ENCODE results near the gene CD40.
A peak's percentile ranks its signal among the peaks of the same experiment; 100 is the strongest.

Gene CD40

GRCh38 chr20:46114449-46114848, 3.7 kb upstream of the CD40 start:
- no peak overlapping the region for H3K9ac ChIP-seq (ENCODE audit: low read length)
- no peaks in the 10 kb centered on the region for H3K4me1 ChIP-seq (ENCODE audit: control insufficient read depth, low read depth, low read length)
- H3K27ac ChIP-seq (ENCODE audit: low read length): no peak overlapping the region
- H3K36me3 ChIP-seq (ENCODE audit: control insufficient read depth, low read depth, low read length): no peaks in the 10 kb centered on the region
- no peaks in the 10 kb centered on the region for H3K9me3 ChIP-seq (ENCODE audit: control insufficient read depth, low read depth, low read length)
- H3K4me3 ChIP-seq (ENCODE audit: low read length): no peak overlapping the region
- H3K27me3 ChIP-seq (ENCODE audit: control insufficient read depth, insufficient read depth, low read length): no peaks in the 10 kb centered on the region

GRCh38 chr20:46118481-46119020, 437 bp downstream of the CD40 start:
- H3K27ac ChIP-seq (ENCODE audit: low read length): no peak overlapping the region
- H3K9ac ChIP-seq (ENCODE audit: low read length): no peak overlapping the region
- peak overlapping the region; percentile 34 for H3K4me3 ChIP-seq (ENCODE audit: low read length)
- no peaks in the 10 kb centered on the region for H3K4me1 ChIP-seq (ENCODE audit: control insufficient read depth, low read depth, low read length)
- H3K36me3 ChIP-seq (ENCODE audit: control insufficient read depth, low read depth, low read length): no peaks in the 10 kb centered on the region
- H3K27me3 ChIP-seq (ENCODE audit: control insufficient read depth, insufficient read depth, low read length): no peaks in the 10 kb centered on the region
- H3K9me3 ChIP-seq (ENCODE audit: control insufficient read depth, low read depth, low read length): no peaks in the 10 kb centered on the region

GRCh38 chr20:46119028-46119546, 973 bp downstream of the CD40 start:
- Histone ChIP-seq H3K9me3 (ENCODE audit: control insufficient read depth, low read depth, low read length) (no peaks in the 10 kb centered on the region), H3K27ac (ENCODE audit: low read length) (no peak overlapping the region), H3K4me1 (ENCODE audit: control insufficient read depth, low read depth, low read length) (no peaks in the 10 kb centered on the region), H3K36me3 (ENCODE audit: control insufficient read depth, low read depth, low read length) (no peaks in the 10 kb centered on the region), H3K9ac (ENCODE audit: low read length) (no peak overlapping the region), H3K27me3 (ENCODE audit: control insufficient read depth, insufficient read depth, low read length) (no peaks in the 10 kb centered on the region), H3K4me3 (ENCODE audit: low read length) (no peak overlapping the region)

GRCh38 chr20:46119547-46119946, 1.4 kb downstream of the CD40 start:
- H3K9ac ChIP-seq (ENCODE audit: low read length): no peak overlapping the region
- H3K36me3 ChIP-seq (ENCODE audit: control insufficient read depth, low read depth, low read length): no peaks in the 10 kb centered on the region
- no peaks in the 10 kb centered on the region for H3K9me3 ChIP-seq (ENCODE audit: control insufficient read depth, low read depth, low read length)
- H3K4me3 ChIP-seq (ENCODE audit: low read length): no peak overlapping the region
- no peaks in the 10 kb centered on the region for H3K4me1 ChIP-seq (ENCODE audit: control insufficient read depth, low read depth, low read length)
- H3K27me3 ChIP-seq (ENCODE audit: control insufficient read depth, insufficient read depth, low read length): no peaks in the 10 kb centered on the region
- no peak overlapping the region for H3K27ac ChIP-seq (ENCODE audit: low read length)

- no peak overlapping the region for H3K4me3 ChIP-seq (ENCODE audit: low read length)
- H3K36me3 ChIP-seq (ENCODE audit: control insufficient read depth, low read depth, low read length): no peaks in the 10 kb centered on the region
- H3K27me3 ChIP-seq (ENCODE audit: control insufficient read depth, insufficient read depth, low read length): no peaks in the 10 kb centered on the region
- no peaks in the 10 kb centered on the region for H3K4me1 ChIP-seq (ENCODE audit: control insufficient read depth, low read depth, low read length)
- H3K27ac ChIP-seq (ENCODE audit: low read length): no peak overlapping the region
- no peak overlapping the region for H3K9ac ChIP-seq (ENCODE audit: low read length)
- H3K9me3 ChIP-seq (ENCODE audit: control insufficient read depth, low read depth, low read length): no peaks in the 10 kb centered on the region
These were observed 2.0 kb downstream of the CD40 start for GRCh38 chr20:46120136-46120535.

- no peak overlapping the region for H3K4me3 ChIP-seq (ENCODE audit: low read length)
- H3K27ac ChIP-seq (ENCODE audit: low read length): no peak overlapping the region
- no peaks in the 10 kb centered on the region for H3K4me1 ChIP-seq (ENCODE audit: control insufficient read depth, low read depth, low read length)
- H3K9ac ChIP-seq (ENCODE audit: low read length): no peak overlapping the region
- H3K9me3 ChIP-seq (ENCODE audit: control insufficient read depth, low read depth, low read length): no peaks in the 10 kb centered on the region
- no peaks in the 10 kb centered on the region for H3K36me3 ChIP-seq (ENCODE audit: control insufficient read depth, low read depth, low read length)
- no peaks in the 10 kb centered on the region for H3K27me3 ChIP-seq (ENCODE audit: control insufficient read depth, insufficient read depth, low read length)
These were observed 3.2 kb downstream of the CD40 start for GRCh38 chr20:46121184-46121930.

GRCh38 chr20:46122071-46122470, 4.0 kb downstream of the CD40 start:
- Histone ChIP-seq H3K27me3 (ENCODE audit: control insufficient read depth, insufficient read depth, low read length) (no peaks in the 10 kb centered on the region), H3K36me3 (ENCODE audit: control insufficient read depth, low read depth, low read length) (no peaks in the 10 kb centered on the region), H3K4me3 (ENCODE audit: low read length) (no peak overlapping the region), H3K4me1 (ENCODE audit: control insufficient read depth, low read depth, low read length) (no peaks in the 10 kb centered on the region), H3K9me3 (ENCODE audit: control insufficient read depth, low read depth, low read length) (no peaks in the 10 kb centered on the region), H3K27ac (ENCODE audit: low read length) (no peak overlapping the region), H3K9ac (ENCODE audit: low read length) (no peak overlapping the region)

GRCh38 chr20:46122516-46123481, 4.7 kb downstream of the CD40 start:
- no peak overlapping the region for H3K4me3 ChIP-seq (ENCODE audit: low read length)
- H3K36me3 ChIP-seq (ENCODE audit: control insufficient read depth, low read depth, low read length): no peaks in the 10 kb centered on the region
- H3K27ac ChIP-seq (ENCODE audit: low read length): no peak overlapping the region
- no peaks in the 10 kb centered on the region for H3K9me3 ChIP-seq (ENCODE audit: control insufficient read depth, low read depth, low read length)
- H3K4me1 ChIP-seq (ENCODE audit: control insufficient read depth, low read depth, low read length): no peaks in the 10 kb centered on the region
- no peaks in the 10 kb centered on the region for H3K27me3 ChIP-seq (ENCODE audit: control insufficient read depth, insufficient read depth, low read length)
- H3K9ac ChIP-seq (ENCODE audit: low read length): no peak overlapping the region

- H3K9me3 ChIP-seq (ENCODE audit: control insufficient read depth, low read depth, low read length): no peaks in the 10 kb centered on the region
- H3K9ac ChIP-seq (ENCODE audit: low read length): no peak overlapping the region
- H3K27ac ChIP-seq (ENCODE audit: low read length): no peak overlapping the region
- no peak overlapping the region for H3K4me3 ChIP-seq (ENCODE audit: low read length)
- no peaks in the 10 kb centered on the region for H3K36me3 ChIP-seq (ENCODE audit: control insufficient read depth, low read depth, low read length)
- H3K27me3 ChIP-seq (ENCODE audit: control insufficient read depth, insufficient read depth, low read length): no peaks in the 10 kb centered on the region
- no peaks in the 10 kb centered on the region for H3K4me1 ChIP-seq (ENCODE audit: control insufficient read depth, low read depth, low read length)
These were observed 5.5 kb downstream of the CD40 start for GRCh38 chr20:46123482-46124245.

GRCh38 chr20:46126440-46127056, 8.4 kb downstream of the CD40 start:
- Histone ChIP-seq H3K4me3 (ENCODE audit: low read length) (no peak overlapping the region), H3K9me3 (ENCODE audit: control insufficient read depth, low read depth, low read length) (no peaks in the 10 kb centered on the region), H3K4me1 (ENCODE audit: control insufficient read depth, low read depth, low read length) (no peaks in the 10 kb centered on the region), H3K9ac (ENCODE audit: low read length) (no peak overlapping the region), H3K27me3 (ENCODE audit: control insufficient read depth, insufficient read depth, low read length) (peaks cover 17% of the 10 kb centered on the region), H3K27ac (ENCODE audit: low read length) (no peak overlapping the region), H3K36me3 (ENCODE audit: control insufficient read depth, low read depth, low read length) (no peaks in the 10 kb centered on the region)

Data from iPS-18a (cell line).